RWPE2 (cell line): Measurements from ENCODE around the gene UFSP2.

Experiments used
- ATAC-seq: fragments of 200-7000 bp; cut with Tn5 transposase; 3 replicates; pipeline ENCODE4 v1.9.1; 2021; ENCODE audit warnings: low read depth
- DNase-seq: peaks from one replicate; pipeline ENCODE4 v3.0.0-alpha.2; 2020; ENCODE audit warnings: low spot score
- H3K27ac ChIP-seq: fragments of 450-650 bp; 2 replicates; pipeline ENCODE4 v1.5.1; 2017; ENCODE audit warnings: mild to moderate bottlenecking; ENCODE audit not compliant: poor library complexity, severe bottlenecking
- H3K27me3 ChIP-seq: fragments of 250-450 bp; sonication (Bioruptor Pico); 2 replicates; pipeline ENCODE4 v1.5.1; 2021; ENCODE audit warnings: mild to moderate bottlenecking, moderate library complexity; ENCODE audit not compliant: insufficient read depth, poor library complexity, severe bottlenecking
- H3K36me3 ChIP-seq: fragments of 250-450 bp; sonication (Bioruptor Pico); 2 replicates; pipeline ENCODE4 v1.5.1; 2020; ENCODE audit warnings: low read depth, mild to moderate bottlenecking, moderate library complexity
- H3K4me1 ChIP-seq: fragments of 250-450 bp; sonication (Bioruptor Pico); 2 replicates; pipeline ENCODE4 v1.5.1; 2021; ENCODE audit warnings: mild to moderate bottlenecking, moderate library complexity; ENCODE audit not compliant: insufficient read depth, poor library complexity, severe bottlenecking
- H3K4me3 ChIP-seq: fragments of 250-450 bp; sonication (Bioruptor Pico); 2 replicates; pipeline ENCODE4 v1.5.1; 2021; ENCODE audit warnings: mild to moderate bottlenecking, moderate library complexity; ENCODE audit not compliant: severe bottlenecking
- H3K9me3 ChIP-seq: fragments of 250-450 bp; sonication (Bioruptor Pico); 2 replicates; pipeline ENCODE4 v1.5.1; 2021; ENCODE audit warnings: mild to moderate bottlenecking, moderate library complexity; ENCODE audit not compliant: severe bottlenecking
- CTCF ChIP-seq: fragments of 450-650 bp; IDR thresholded peaks from one replicate; pipeline ENCODE4 v1.5.1; 2017; ENCODE audit warnings: mild to moderate bottlenecking, moderate library complexity; ENCODE audit not compliant: poor library complexity, severe bottlenecking

Gene UFSP2

GRCh38 chr4:185390941-185391340 lies 34.8 kb downstream of the UFSP2 start:
- ATAC-seq (no peak), DNase-seq (no peak)
- Histone ChIP-seq H3K4me3 (no peak overlapping the region), H3K36me3 (no peaks in the 10 kb centered on the region), H3K27me3 (no peaks in the 10 kb centered on the region), H3K27ac (no peak overlapping the region), H3K4me1 (peaks cover 3% of the 10 kb centered on the region), H3K9me3 (no peaks in the 10 kb centered on the region)
- TF ChIP-seq CTCF, result no peak

- TF ChIP-seq CTCF, result no peak
- H3K27ac ChIP-seq, result no peak overlapping the region
- DNase-seq (no peak), ATAC-seq (no peak)
- H3K27me3 ChIP-seq, result no peaks in the 10 kb centered on the region
- no peaks in the 10 kb centered on the region for H3K9me3 ChIP-seq
- H3K4me3 ChIP-seq, result no peak overlapping the region
- no peaks in the 10 kb centered on the region for H3K36me3 ChIP-seq
- H3K4me1 ChIP-seq, result peaks cover 18% of the 10 kb centered on the region
Observed at GRCh38 chr4:185387957-185388356, 37.8 kb downstream of the UFSP2 start.

- Histone ChIP-seq H3K4me3 (no peak overlapping the region), H3K27ac (peak overlapping the region; percentile 27)
Observed at GRCh38 chr4:185384930-185385331, 40.8 kb downstream of the UFSP2 start.

GRCh38 chr4:185384061-185384460 lies 41.7 kb downstream of the UFSP2 start:
- H3K27me3 ChIP-seq, result no peaks in the 10 kb centered on the region
- H3K9me3 ChIP-seq, result no peaks in the 10 kb centered on the region
- no peak overlapping the region for H3K4me3 ChIP-seq
- no peak for TF ChIP-seq CTCF
- peaks cover 29% of the 10 kb centered on the region for H3K4me1 ChIP-seq
- ATAC-seq (no peak), DNase-seq (no peak)
- no peak overlapping the region for H3K27ac ChIP-seq
- no peaks in the 10 kb centered on the region for H3K36me3 ChIP-seq

More at GRCh38 chr4:185384930-185385331, 40.8 kb downstream of the UFSP2 start:
- DNase-seq, result no peak
- TF ChIP-seq CTCF, result no peak
- Histone ChIP-seq H3K4me1 (peaks cover 29% of the 10 kb centered on the region), H3K27me3 (no peaks in the 10 kb centered on the region), H3K36me3 (no peaks in the 10 kb centered on the region), H3K9me3 (no peaks in the 10 kb centered on the region)
- ATAC-seq, result peak; percentile 49; the same call in 2 of the 3 replicates

GRCh38 chr4:185383451-185383850 lies 42.3 kb downstream of the UFSP2 start:
- 0 out of 3 replicates have a peak, but pooled peaks have one; percentile 51 for ATAC-seq
- DNase-seq, result no peak
- Histone ChIP-seq H3K27ac (no peak overlapping the region), H3K36me3 (no peaks in the 10 kb centered on the region), H3K4me3 (no peak overlapping the region), H3K9me3 (no peaks in the 10 kb centered on the region), H3K4me1 (peaks cover 29% of the 10 kb centered on the region), H3K27me3 (no peaks in the 10 kb centered on the region)
- no peak for TF ChIP-seq CTCF
